ENCODE results near the gene GRK5.

DNA sequence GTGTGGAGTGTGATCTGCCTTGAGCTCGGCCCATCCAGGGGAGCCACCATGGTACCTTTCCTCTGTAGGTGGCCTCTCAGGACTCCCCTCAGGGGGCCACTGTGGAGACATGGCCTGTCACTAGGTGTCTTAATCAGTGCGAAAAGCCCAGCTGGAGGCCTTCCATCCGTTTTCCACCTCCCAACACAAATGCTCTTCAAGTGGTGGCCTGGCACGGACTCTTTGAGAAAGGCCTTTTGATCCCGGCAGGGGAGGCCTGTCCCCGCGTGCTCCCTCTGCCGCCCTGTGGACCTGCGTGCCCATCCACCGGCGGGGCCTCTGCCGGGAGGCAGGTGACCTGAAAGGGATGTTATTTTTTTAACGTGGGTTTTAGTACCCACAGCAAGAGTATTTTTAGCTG is 185.6 kb downstream of the GRK5 start:
- no peak for TF ChIP-seq POLR2A (IDR thresholded peaks at IDR 0.05; ENCODE audit: low read length)
- TF ChIP-seq GATA1 (IDR thresholded peaks at IDR 0.05; ENCODE audit: low read depth, low read length), result no peak

Measured in erythroblast (primary cell).